Astrocyte (in vitro differentiated cells and primary cell): ENCODE measurements around the gene TRIO. TPM values are rescaled to one million over a fixed set of nuclear protein-coding genes. Genes with fewer than 3 reads are reported as not detected.

Experiments used
- DNase-seq: peaks from one replicate; pipeline ENCODE4 v3.0.0-alpha.2; 2010; ENCODE audit warnings: low read depth
- FAIRE-seq: peaks from 2 replicates; lab custom pipeline; 2011; peaks lifted over from hg19 to GRCh38; lab: Jason Lieb, UNC
- H2AFZ ChIP-seq: 2 replicates; pipeline ENCODE4 v1.6.0; 2012; ENCODE audit warnings: low read depth, low read length, inconsistent platforms
- H3K27ac ChIP-seq: 2 replicates; pipeline ENCODE4 v1.5.1; 2011; ENCODE audit warnings: low read depth, low read length, inconsistent platforms
- H3K27me3 ChIP-seq: 2 replicates; pipeline ENCODE4 v1.6.0; 2011; ENCODE audit warnings: low read length, inconsistent platforms; ENCODE audit not compliant: insufficient read depth
- H3K36me3 ChIP-seq: 2 replicates; pipeline ENCODE4 v1.5.1; 2011; ENCODE audit warnings: low read length, inconsistent platforms; ENCODE audit not compliant: insufficient read depth
- H3K4me1 ChIP-seq: 2 replicates; pipeline ENCODE4 v1.5.1; 2011; ENCODE audit warnings: low read length, inconsistent platforms; ENCODE audit not compliant: insufficient read depth
- H3K4me2 ChIP-seq: 2 replicates; pipeline ENCODE4 v1.6.0; 2012; ENCODE audit warnings: low read length, inconsistent platforms
- H3K4me3 ChIP-seq: 2 replicates; pipeline ENCODE4 v1.5.1; 2011; ENCODE audit warnings: low read depth, mild to moderate bottlenecking, low read length, inconsistent platforms; ENCODE audit not compliant: insufficient read depth
- H3K79me2 ChIP-seq: 2 replicates; pipeline ENCODE4 v1.6.0; 2012; ENCODE audit warnings: mild to moderate bottlenecking, low read length, inconsistent platforms; ENCODE audit not compliant: insufficient read depth
- H3K9ac ChIP-seq: 2 replicates; pipeline ENCODE4 v1.6.0; 2012; ENCODE audit warnings: mild to moderate bottlenecking, low read length, inconsistent platforms
- H3K9me3 ChIP-seq: 2 replicates; pipeline ENCODE4 v1.5.1; 2012; ENCODE audit warnings: low read depth, mild to moderate bottlenecking, low read length, inconsistent platforms; ENCODE audit not compliant: insufficient read depth
- H4K20me1 ChIP-seq: 2 replicates; pipeline ENCODE4 v1.6.0; 2012; ENCODE audit warnings: low read length, inconsistent platforms; ENCODE audit not compliant: insufficient read depth
- H3K27ac Mint-ChIP-seq: one replicate; pipeline ENCODE4 v1.8.0; 2021; ENCODE audit warnings: mild to moderate bottlenecking, mixed read lengths; ENCODE audit not compliant: unreplicated experiment
- H3K27me3 Mint-ChIP-seq: one replicate; pipeline ENCODE4 v1.8.0; 2021; ENCODE audit warnings: low read depth, mixed read lengths; ENCODE audit not compliant: unreplicated experiment
- H3K36me3 Mint-ChIP-seq: one replicate; pipeline ENCODE4 v1.8.0; 2021; ENCODE audit warnings: low read depth, mixed read lengths; ENCODE audit not compliant: unreplicated experiment
- H3K4me1 Mint-ChIP-seq: one replicate; pipeline ENCODE4 v1.8.0; 2021; ENCODE audit warnings: low read depth, mixed read lengths; ENCODE audit not compliant: unreplicated experiment
- H3K4me3 Mint-ChIP-seq: one replicate; pipeline ENCODE4 v1.8.0; 2021; ENCODE audit warnings: mild to moderate bottlenecking, moderate library complexity, mixed read lengths; ENCODE audit not compliant: unreplicated experiment
- H3K9me3 Mint-ChIP-seq: one replicate; pipeline ENCODE4 v1.8.0; 2021; ENCODE audit warnings: mild to moderate bottlenecking, mixed read lengths; ENCODE audit not compliant: unreplicated experiment
- EZH2 ChIP-seq: IDR thresholded peaks from 2 replicates; pipeline ENCODE4 v1.6.1; 2012; ENCODE audit warnings: mild to moderate bottlenecking, low read length, inconsistent platforms; ENCODE audit not compliant: insufficient read depth
- total RNA-seq: library from RNA; stranded (reverse); gene quantifications from 2 replicates; pipeline ENCODE4 v1.2.1, GENCODE V29; 2021
- TF ChIP-seq, protein P1 (sequence below): IDR thresholded peaks from 2 replicates; pipeline ENCODE4 v1.5.1; 2011; ENCODE audit warnings: low read depth, mild to moderate bottlenecking, inconsistent platforms, low read length, moderate library complexity; ENCODE audit not compliant: insufficient read depth

The TRIO gene
- total RNA-seq, 1 donor from 2014 or later, result 347 TPM

DNA sequence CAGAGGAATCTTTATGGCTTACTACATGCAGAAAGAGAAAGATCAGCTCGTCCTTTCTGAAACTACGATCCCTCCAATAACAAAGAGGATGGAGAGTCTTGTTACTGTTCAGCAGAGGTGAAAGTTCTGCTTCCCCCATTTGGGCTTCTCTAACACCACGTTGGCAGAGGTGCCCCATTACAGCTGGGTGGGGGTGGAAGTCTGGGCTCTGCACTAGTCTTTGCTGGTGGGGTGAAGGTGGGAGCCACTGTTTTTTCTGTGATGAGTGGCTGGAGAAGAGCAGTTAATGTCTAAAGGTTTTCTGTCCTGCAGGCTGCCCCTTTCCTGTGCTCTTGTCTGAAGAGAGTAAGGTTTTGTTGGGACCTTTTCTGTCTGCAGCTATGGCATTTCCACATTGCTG is 373.8 kb downstream of the TRIO start:
- H4K20me1 ChIP-seq, result peaks cover 4% of the 10 kb centered on the region
- no peaks in the 10 kb centered on the region for H3K36me3 ChIP-seq
- DNase-seq, result no peak
- peaks cover 8% of the 10 kb centered on the region for H3K27me3 Mint-ChIP-seq
- no peak for FAIRE-seq
- H3K4me3 Mint-ChIP-seq, result no peak overlapping the region
- H3K9me3 ChIP-seq, result no peaks in the 10 kb centered on the region
- H3K27ac Mint-ChIP-seq, result no peak overlapping the region
- no peaks in the 10 kb centered on the region for H3K27me3 ChIP-seq
- H3K36me3 Mint-ChIP-seq, result no peaks in the 10 kb centered on the region
- no peaks in the 10 kb centered on the region for H3K79me2 ChIP-seq
- TF ChIP-seq, protein P1, sequence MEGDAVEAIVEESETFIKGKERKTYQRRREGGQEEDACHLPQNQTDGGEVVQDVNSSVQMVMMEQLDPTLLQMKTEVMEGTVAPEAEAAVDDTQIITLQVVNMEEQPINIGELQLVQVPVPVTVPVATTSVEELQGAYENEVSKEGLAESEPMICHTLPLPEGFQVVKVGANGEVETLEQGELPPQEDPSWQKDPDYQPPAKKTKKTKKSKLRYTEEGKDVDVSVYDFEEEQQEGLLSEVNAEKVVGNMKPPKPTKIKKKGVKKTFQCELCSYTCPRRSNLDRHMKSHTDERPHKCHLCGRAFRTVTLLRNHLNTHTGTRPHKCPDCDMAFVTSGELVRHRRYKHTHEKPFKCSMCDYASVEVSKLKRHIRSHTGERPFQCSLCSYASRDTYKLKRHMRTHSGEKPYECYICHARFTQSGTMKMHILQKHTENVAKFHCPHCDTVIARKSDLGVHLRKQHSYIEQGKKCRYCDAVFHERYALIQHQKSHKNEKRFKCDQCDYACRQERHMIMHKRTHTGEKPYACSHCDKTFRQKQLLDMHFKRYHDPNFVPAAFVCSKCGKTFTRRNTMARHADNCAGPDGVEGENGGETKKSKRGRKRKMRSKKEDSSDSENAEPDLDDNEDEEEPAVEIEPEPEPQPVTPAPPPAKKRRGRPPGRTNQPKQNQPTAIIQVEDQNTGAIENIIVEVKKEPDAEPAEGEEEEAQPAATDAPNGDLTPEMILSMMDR, result no peak
- TF ChIP-seq EZH2, result no peak
- H3K9me3 Mint-ChIP-seq, result no peaks in the 10 kb centered on the region
- H2AFZ ChIP-seq, result no peak overlapping the region
- peaks cover 5% of the 10 kb centered on the region for H3K4me1 Mint-ChIP-seq
- H3K9ac ChIP-seq, result no peak overlapping the region
- no peak overlapping the region for H3K27ac ChIP-seq
- H3K4me1 ChIP-seq, result no peaks in the 10 kb centered on the region
- no peak overlapping the region for H3K4me2 ChIP-seq
- H3K4me3 ChIP-seq, result no peak overlapping the region

DNA sequence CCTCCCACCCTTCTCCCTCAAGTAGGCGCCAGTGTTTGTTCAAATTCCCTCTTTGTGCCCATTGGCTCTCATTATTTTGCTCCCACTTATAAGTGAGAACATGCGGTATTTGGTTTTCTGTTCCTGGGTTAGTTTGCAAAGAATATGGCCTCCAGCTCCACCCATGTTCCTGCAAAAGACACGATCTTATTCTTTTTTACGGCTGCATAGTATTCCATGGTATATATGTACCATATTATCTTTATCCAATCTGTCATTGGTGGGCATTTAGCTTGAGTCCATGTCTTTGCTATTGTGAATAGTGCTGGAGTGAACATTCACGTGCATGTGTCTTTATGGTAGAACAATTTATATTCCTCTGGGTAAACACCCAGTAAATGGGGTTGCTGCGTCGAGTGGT is 375.5 kb downstream of the TRIO start:
- TF ChIP-seq, protein P1, result no peak
- TF ChIP-seq EZH2, result no peak

DNA sequence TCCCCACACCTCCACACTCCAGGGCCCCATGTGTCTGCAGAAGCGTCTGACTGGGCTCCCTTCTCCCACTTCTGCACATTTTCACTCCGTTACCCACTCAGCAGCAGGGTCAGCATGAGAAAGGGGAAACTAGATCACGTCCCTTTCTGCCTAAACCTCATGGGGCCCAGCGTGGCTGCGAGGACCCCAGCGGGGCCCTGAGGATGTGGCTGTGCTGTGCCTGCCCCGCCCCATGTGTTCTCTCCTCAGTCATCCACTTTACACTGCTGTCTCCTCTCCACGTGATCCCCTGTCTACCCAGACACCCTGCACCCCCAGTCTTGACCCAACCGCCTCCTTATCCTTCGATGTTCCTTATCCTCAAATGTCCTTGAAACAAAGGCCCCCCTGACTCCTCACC is 378.6 kb downstream of the TRIO start:
- H3K36me3 Mint-ChIP-seq, result no peaks in the 10 kb centered on the region
- no peak overlapping the region for H3K4me3 Mint-ChIP-seq
- FAIRE-seq (no peak), DNase-seq (no peak)
- Histone ChIP-seq H3K4me2 (no peak overlapping the region), H3K79me2 (no peaks in the 10 kb centered on the region), H4K20me1 (no peaks in the 10 kb centered on the region), H3K27ac (no peak overlapping the region), H3K9ac (no peak overlapping the region), H3K9me3 (no peaks in the 10 kb centered on the region), H3K4me3 (no peak overlapping the region), H3K4me1 (no peaks in the 10 kb centered on the region), H2AFZ (no peak overlapping the region), H3K27me3 (no peaks in the 10 kb centered on the region), H3K36me3 (no peaks in the 10 kb centered on the region)
- no peak overlapping the region for H3K27ac Mint-ChIP-seq
- no peaks in the 10 kb centered on the region for H3K4me1 Mint-ChIP-seq
- H3K27me3 Mint-ChIP-seq, result peaks cover 16% of the 10 kb centered on the region
- TF ChIP-seq, protein P1, result no peak
- H3K9me3 Mint-ChIP-seq, result no peaks in the 10 kb centered on the region

More for the DNA sequence above, 375.5 kb downstream of the TRIO start:
- Histone ChIP-seq H3K4me3 (no peak overlapping the region), H3K27ac (no peak overlapping the region), H3K36me3 (no peaks in the 10 kb centered on the region), H3K9me3 (no peaks in the 10 kb centered on the region), H3K4me2 (no peak overlapping the region), H3K79me2 (no peaks in the 10 kb centered on the region), H3K9ac (no peak overlapping the region), H4K20me1 (no peaks in the 10 kb centered on the region), H3K4me1 (no peaks in the 10 kb centered on the region), H2AFZ (no peak overlapping the region), H3K27me3 (no peaks in the 10 kb centered on the region)
- no peak for FAIRE-seq
- no peaks in the 10 kb centered on the region for H3K36me3 Mint-ChIP-seq
- no peak for DNase-seq
- H3K4me1 Mint-ChIP-seq, result no peaks in the 10 kb centered on the region
- no peaks in the 10 kb centered on the region for H3K9me3 Mint-ChIP-seq
- H3K27ac Mint-ChIP-seq, result no peak overlapping the region
- H3K4me3 Mint-ChIP-seq, result no peak overlapping the region
- H3K27me3 Mint-ChIP-seq, result peaks cover 13% of the 10 kb centered on the region
